ENCODE results near the gene LPAR2. TPM values are rescaled to one million over a fixed set of nuclear protein-coding genes. Genes with fewer than 3 reads are reported as not detected.
"Not testable (repeated sequence)": the region's sequence is repeated elsewhere in the genome, so short reads cannot be mapped to it uniquely, and the experiment has no call there.

LPAR2 gene
- total RNA-seq, 1 experiment from 2014 or later: 5.6 TPM

DNA sequence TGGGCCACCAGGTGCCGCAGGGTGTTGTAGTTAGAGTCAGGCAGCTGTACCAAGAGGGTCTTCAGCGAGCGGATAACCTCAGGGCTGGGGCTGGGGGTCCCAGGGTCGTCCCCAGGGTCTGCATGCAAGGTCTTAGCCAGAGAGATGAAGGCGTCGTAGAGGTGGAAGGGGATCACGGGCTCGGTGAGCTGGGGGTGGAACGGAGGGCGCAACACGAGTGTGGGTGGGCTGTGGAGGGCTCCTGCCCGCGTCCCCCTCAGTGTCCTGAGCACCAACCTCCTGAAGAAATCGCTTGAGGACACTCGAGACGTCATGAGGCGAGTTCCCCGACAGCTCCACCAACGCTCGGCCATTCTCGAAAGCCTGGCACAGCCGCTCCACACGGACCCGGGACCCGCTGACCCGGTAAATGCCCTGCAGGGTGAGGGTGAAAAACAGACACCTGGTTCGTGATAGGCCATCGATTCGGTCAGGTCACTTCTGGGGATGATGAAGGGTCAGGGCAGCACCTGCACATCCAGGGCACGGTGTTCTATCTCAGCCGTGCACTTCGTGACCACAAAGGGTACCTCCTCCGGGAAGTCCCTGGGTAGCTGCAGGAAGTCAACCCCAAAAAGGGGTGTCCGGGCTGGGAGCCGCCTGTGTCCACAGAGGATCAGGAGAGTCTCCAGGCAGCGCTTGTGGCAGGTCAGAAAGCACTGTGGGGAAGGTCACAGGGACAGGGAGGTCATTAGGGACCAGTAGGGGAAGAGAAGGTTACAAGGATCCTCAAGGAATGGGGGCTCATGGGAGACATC, 6.7 kb upstream of the LPAR2 start:
- no peak for DNase-seq (ENCODE audit: low spot score)
- in situ Hi-C loops (cut with HindIII; ENCODE audit: low sequenced_read_pairs): no loop called here

DNA sequence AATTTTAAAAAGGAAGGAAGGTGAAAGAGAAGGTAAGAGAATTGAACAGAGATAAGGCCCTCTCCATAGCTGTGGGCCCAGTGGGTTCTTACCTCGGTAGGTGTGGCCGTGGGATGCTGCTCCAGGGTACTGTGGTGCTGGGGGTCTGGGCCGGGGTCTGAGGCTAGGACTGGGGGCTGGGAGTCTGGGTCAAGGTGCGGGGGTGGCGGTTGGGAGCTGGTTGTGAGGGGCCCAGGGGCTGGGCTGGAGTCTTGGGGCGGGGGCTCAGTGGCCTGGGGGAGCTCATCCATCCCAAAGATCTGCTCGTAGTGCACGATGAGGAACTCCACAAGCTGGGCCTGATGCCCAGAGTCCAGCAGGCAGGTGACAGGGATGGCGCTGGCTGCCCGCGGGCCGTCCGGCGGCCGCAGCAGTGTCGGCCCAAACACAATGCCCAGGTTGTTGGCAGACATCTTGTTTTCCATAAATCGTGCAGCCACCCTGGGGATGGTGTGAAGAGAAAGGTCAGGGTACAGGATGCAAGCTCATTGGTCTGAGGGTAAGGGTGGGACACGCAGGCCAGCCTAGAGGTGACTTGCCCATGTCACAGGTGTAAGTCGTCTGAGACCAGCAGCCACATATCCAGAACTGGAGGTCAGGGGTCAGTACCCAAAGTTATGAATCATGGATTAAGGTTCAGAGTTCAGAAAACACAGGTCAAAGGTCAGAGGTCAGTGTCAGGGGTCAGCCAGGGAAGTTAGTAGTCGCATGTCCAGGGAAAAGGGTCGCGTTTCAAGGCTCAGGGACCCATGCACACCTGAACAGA, 5.9 kb upstream of the LPAR2 start:
- in situ Hi-C loops (cut with HindIII; ENCODE audit: low sequenced_read_pairs): no loop called here
- no peak for DNase-seq (ENCODE audit: low spot score)

DNA sequence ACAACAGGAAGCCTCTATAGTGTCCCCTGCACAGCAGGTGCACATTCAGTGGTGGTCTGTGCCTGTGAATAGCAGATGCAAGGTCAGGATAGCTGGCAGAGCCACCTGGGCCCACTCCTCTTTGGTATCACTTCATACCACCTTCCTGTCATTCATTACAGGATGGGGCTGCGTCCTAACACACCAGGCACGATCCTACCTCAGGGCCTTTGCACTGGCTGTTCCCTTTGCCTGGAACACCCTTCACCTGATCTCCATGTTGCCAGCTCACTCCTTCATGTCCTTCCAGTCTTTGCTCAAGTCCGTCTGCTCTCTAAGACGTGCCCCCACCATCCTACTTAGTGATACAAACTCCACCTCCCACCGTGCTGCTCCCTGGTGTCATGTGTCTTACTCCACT, 4.6 kb upstream of the LPAR2 start:
- in situ Hi-C loops (cut with HindIII; ENCODE audit: low sequenced_read_pairs): no loop called here

DNA sequence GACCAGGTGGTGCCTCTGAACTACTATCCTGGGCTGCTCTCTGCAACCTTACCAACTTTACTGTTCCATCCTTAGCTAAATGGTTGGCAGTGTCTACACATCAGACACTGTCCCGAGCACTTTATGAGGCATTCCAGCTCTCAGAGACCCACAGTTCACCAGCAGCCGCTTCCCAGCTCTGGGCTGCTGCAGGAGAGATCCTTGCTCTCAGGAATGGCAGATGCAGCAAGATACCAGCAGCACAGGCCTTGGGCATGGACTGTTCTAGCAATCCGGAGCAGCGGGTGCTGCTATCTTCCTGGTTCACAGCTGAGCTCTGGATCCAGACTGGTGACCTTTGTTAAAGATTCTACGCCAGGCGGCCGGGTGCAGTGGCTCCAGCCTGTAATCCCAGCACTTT, 3.3 kb upstream of the LPAR2 start:
- no peak for DNase-seq (ENCODE audit: low spot score)
- in situ Hi-C loops (cut with HindIII; ENCODE audit: low sequenced_read_pairs): no loop called here

More for the DNA sequence above, 4.6 kb upstream of the LPAR2 start:
- no peak for DNase-seq (ENCODE audit: low spot score)

GRCh38 chr19:19630426-19630825, 2.4 kb upstream of the LPAR2 start:
- in situ Hi-C loops (cut with HindIII; ENCODE audit: low sequenced_read_pairs): no loop called here
- no peak for DNase-seq (ENCODE audit: low spot score)

DNA sequence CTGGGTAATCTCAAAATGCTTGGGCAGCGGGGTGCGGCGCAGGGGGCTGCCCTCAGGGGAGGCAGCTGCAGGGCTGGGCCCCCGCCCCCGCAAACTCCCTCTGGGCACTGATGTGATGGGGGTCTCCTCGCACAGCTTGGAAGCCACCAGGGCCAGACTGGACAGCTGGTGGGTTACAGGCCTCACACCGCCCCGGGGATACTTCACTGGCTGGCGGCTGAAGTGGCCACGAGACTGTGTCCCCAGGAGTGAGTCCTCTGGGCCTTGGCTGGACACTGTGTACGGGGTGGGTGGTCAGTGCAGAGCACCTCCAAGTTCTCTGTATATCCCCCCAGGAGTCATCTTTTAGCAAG, 2.0 kb upstream of the LPAR2 start:
- DNase-seq (ENCODE audit: low spot score): no peak
- in situ Hi-C loops (cut with HindIII; ENCODE audit: low sequenced_read_pairs): no loop called here

GRCh38 chr19:19628501-19629134, 598 bp upstream of the LPAR2 start:
- no peak for DNase-seq (ENCODE audit: low spot score)
- in situ Hi-C loops (cut with HindIII; ENCODE audit: low sequenced_read_pairs): no loop called here

- DNase-seq (ENCODE audit: low spot score): no peak
- in situ Hi-C loops (cut with HindIII; ENCODE audit: low sequenced_read_pairs): no loop called here
Observed at GRCh38 chr19:19626516-19627472, 1.2 kb downstream of the LPAR2 start.

GRCh38 chr19:19624032-19624570, 3.9 kb downstream of the LPAR2 start:
- DNase-seq (ENCODE audit: low spot score): no peak
- in situ Hi-C loops (cut with HindIII; ENCODE audit: low sequenced_read_pairs): no loop called here

DNA sequence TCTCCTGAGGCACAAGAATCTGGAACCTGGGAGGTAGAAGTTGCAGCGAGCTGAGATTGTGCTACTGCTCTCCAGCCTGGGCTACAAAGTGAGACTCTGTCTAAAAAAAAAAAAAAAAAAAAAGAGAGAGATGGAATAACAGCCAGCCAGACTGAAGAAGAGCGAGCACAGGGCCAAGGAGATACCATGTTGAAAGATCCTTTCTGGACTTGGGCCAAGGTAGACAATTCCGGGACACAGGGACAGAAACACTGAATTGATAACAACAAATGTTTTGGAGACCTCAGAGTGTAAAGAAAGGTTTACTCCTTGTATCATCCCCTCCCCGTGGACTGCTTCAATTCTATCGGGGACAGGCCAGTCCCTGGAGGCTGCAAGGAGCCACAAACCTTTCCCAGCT, 4.6 kb downstream of the LPAR2 start:
- in situ Hi-C loops (cut with HindIII; ENCODE audit: low sequenced_read_pairs): no loop called here
- DNase-seq (ENCODE audit: low spot score): no peak

- no peak for DNase-seq (ENCODE audit: low spot score)
- in situ Hi-C loops (cut with HindIII; ENCODE audit: low sequenced_read_pairs): no loop called here
Observed at GRCh38 chr19:19619849-19620210, 8.2 kb downstream of the LPAR2 start.

GRCh38 chr19:19619181-19619848, 8.7 kb downstream of the LPAR2 start:
- DNase-seq (ENCODE audit: low spot score): no peak
- in situ Hi-C loops (cut with HindIII; ENCODE audit: low sequenced_read_pairs): no loop called here

DNA sequence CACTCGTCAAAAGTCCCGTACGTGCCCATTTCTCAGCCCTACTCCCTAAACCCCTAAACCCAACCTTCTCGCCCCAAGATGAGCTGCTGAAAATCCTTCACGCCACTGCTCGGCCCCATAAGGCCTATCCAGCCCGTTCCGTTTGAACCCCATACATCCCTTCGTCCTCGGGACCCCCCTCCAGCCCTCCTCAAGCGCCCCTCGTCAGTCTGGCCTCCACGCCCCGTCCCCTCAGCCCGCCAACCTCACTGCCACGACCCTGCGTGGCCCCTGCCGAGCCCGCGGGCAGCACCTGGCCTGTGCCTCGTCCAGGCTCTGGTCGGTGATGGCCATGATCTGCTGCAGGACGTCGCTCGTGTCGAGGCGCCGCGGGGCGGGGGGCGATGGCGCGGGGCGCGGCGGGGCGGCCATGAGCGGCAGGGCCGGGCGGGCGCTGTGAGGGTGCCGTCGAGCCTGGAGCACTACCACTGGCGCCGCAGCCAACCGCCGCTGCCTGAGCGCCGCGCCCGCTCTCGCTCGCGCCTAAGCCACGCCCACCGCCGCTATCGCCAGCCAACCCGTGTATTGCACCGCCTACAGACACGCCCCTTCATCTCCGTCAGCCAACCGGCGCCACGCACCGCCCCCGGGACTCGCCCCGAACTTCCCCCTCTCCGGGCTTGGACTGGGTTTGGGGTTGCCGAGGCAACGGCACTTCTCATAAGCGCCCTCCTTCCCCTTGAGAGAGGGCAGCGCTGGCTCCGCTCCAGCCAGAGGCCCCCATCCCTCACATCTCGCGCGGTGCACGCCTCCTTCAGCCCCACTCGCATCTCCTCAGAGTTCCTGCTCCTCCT, 9.6 kb downstream of the LPAR2 start, which contains the start of gene PBX4:
Gene PBX4, minus strand, starts transcription at position 469 of the 833 bp plus-strand sequence. Its CDS starts 58 bp downstream, at position 411.
- in situ Hi-C loops (cut with HindIII; ENCODE audit: low sequenced_read_pairs): no loop called here
- DNase-seq (ENCODE audit: low spot score): peak; percentile 69

GRCh38 chr19:19615086-19615485, 12.9 kb downstream of the LPAR2 start:
- in situ Hi-C loops (cut with HindIII; ENCODE audit: low sequenced_read_pairs): no loop called here
- DNase-seq (ENCODE audit: low spot score): no peak

- in situ Hi-C loops (cut with HindIII; ENCODE audit: low sequenced_read_pairs): no loop called here
- DNase-seq (ENCODE audit: low spot score): no peak
Observed at GRCh38 chr19:19613506-19613905, 14.5 kb downstream of the LPAR2 start.

GRCh38 chr19:19610376-19611202, 17.4 kb downstream of the LPAR2 start:
- no peak for DNase-seq (ENCODE audit: low spot score)
- in situ Hi-C loops (cut with HindIII; ENCODE audit: low sequenced_read_pairs): no loop called here

DNA sequence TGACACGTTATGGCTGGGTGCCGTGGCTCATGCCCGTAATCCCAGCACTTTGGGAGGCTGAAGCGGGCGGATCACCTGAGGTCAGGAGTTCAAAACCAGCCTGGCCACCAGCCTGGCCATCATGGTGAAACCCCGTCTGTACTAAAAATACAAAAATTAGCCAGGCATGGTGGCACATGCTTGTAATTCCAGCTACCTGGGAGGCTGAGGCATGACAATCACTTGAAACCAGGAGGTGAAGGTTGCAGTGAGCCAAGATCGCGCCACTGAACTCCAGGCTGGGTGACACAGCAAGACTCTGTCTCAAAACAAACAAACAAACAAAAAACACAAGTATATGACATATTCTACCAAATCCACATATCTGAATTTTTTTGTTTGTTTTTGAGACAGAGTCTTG, 21.3 kb downstream of the LPAR2 start:
- in situ Hi-C loops (cut with HindIII; ENCODE audit: low sequenced_read_pairs); DNase-seq (ENCODE audit: low spot score): not testable (repeated sequence)

All from G401 (cell line).